GM12892 (cell line): Measurements from ENCODE around the gene MRS2.
"Not testable (repeated sequence)": the region's sequence is repeated elsewhere in the genome, so short reads cannot be mapped to it uniquely, and the experiment has no call there.

ENCODE experiments used
- DNase-seq: peaks from one replicate; pipeline ENCODE4 v3.0.0; 2011; ENCODE audit not compliant: insufficient read length
- FAIRE-seq: peaks from 2 replicates; lab custom pipeline; 2011; peaks lifted over from hg19 to GRCh38; lab: Jason Lieb, UNC
- POLR2A ChIP-seq: IDR thresholded peaks from 2 replicates; pipeline ENCODE4 v1.6.1; 2011; ENCODE audit warnings: low read depth, low read length, control low read depth
- POLR2AphosphoS5 ChIP-seq: IDR thresholded peaks from 2 replicates; pipeline ENCODE4 v1.6.1; 2011; ENCODE audit warnings: low read depth, low read length, control low read depth
- TAF1 ChIP-seq: IDR thresholded peaks from 2 replicates; pipeline ENCODE4 v1.6.1; 2011; ENCODE audit warnings: low read depth, mild to moderate bottlenecking, control low read depth, low read length, borderline replicate concordance

MRS2 gene

GRCh38 chr6:24374612-24375011, 28.1 kb upstream of the MRS2 start:
- no peak for FAIRE-seq

DNA sequence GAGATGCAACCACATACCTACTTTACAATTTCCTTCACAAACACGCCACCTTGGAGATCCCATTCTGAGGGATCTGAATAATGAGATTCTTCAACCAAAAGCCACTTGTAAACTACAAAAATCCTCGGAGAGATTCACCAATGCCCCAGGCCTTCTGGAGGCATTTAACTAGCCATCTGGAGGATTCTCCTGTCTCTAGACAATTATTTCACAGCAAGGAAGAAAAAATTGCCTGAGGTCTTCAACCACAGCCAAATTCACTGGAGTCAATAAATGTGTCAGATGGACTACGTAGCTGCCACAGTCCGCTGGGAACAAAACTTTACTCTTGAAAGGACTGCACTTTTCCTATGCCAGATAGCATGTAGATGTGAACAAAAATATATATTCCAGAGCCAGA, 25.9 kb upstream of the MRS2 start:
- FAIRE-seq (no peak), DNase-seq (no peak)
- no peak for TF ChIP-seq TAF1
- no peak for TF ChIP-seq POLR2A

More at GRCh38 chr6:24374612-24375011, 28.1 kb upstream of the MRS2 start:
- DNase-seq: no peak
- TF ChIP-seq POLR2A (no peak), TAF1 (no peak), POLR2AphosphoS5 (no peak)

DNA sequence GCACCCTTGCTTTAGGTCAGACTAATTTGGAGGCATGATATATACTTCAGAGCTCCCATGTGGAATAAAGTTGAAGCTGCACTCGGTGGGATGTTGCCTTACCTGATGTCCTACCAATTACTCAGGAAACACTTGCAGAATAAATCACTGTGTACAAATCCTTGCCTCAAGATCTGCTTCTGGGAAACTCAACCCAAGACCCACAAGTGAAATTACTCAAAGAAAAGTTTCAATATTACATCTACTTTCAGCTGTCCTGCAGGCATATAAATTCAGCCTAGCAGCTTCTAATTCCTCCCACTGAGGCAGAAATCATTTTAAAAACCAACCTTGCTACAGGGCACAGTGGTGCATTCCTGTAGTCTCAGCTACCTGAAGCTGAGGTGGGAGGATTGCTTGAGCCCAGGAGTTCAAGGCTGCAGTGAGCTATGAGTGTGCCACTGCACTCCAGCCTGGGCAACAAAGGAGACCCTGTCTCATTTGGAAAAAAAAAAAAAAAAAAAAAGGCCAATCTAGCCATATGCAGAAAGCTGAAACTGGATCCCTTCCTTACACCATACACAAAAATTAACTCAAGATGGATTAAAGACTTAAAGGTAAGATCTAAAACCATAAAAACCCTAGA, 24.2 kb upstream of the MRS2 start:
- FAIRE-seq (no peak), DNase-seq (no peak)
- TF ChIP-seq POLR2AphosphoS5: no peak
- no peak for TF ChIP-seq POLR2A
- no peak for TF ChIP-seq TAF1

DNA sequence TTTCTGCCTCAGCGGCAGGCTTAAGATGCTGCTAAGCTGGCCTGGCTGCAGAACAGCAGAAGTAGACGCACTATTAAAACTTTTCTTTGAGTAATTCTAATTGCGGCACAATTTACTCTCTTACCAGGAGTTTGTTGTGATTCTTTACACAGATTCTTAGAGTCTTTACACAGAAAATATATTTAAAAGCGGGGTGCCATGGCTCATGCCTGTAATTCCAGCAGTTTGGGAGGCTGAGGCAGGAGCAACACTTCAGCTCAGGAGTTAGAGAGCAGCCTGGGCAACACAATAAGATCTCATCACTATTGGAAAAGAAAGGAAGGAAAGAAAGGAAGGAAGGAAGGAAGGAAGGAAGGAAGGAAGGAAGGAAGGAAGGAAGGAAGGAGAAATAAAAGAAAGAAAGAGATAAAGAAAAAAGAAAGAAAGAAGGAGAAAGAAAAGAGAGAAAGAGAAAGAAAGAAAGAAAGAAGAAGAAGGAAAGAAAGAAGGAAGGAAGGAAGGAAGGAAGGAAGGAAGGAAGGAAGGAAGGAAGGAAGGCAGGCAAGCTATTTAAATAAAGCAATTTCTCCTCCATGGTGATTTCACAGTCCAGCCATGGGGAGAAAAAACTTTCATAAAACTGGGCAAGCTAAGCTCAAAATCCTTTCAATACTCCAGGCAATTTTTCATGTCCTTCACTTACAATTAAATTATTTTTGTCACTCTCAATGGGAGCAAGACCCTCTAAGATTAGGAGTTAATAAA, 21.1 kb upstream of the MRS2 start:
- no peak for DNase-seq
- TF ChIP-seq TAF1 (no peak), POLR2AphosphoS5 (no peak), POLR2A (no peak)
- FAIRE-seq: no peak

DNA sequence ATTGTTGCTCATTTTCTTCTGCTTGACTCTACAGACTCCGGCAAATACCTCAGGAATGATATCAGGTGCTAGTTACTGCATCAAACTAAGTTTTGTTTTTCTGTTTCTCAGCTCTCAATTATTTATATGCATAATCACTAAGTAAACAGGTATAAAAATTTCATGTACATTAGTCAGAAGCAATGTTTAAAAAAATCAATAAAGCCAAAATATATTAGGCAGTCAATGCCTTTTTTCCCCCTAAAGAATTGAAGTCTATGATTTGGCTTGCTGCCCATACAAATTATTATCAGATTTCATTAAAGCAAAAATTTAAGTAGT, 20.6 kb upstream of the MRS2 start:
- TF ChIP-seq POLR2A (no peak), POLR2AphosphoS5 (no peak), TAF1 (no peak)

DNA sequence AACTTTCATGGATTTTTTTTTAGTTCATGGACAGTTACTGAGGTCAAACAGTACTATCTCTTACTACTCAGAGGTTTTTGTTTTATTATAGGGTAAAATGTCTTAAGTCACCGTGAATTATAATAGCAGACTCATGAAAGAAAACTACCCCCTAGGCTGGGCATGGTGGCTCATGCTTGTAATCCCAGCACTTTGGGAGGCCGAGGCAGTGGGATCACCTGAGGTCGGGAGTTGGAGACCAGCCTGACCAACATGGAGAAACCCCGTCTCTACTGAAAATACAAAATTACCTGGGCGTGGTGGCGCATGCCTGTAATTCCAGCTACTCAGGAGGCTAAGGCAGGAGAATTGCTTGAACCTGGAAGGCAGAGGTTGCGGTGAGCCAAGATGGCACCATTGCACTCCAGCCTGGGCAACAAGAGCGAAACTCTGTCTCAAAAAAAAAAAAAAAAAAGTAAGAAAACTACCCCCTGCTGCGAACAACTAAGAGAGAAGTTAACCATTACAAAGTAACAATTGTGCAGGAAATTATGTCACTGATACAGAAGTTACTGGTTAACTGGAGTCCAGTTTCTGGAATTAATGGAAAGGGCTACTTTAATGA, 19.7 kb upstream of the MRS2 start:
- not testable (repeated sequence) for DNase-seq, FAIRE-seq

More for the DNA sequence above, 20.6 kb upstream of the MRS2 start:
- FAIRE-seq: no peak
- DNase-seq: no peak

DNA sequence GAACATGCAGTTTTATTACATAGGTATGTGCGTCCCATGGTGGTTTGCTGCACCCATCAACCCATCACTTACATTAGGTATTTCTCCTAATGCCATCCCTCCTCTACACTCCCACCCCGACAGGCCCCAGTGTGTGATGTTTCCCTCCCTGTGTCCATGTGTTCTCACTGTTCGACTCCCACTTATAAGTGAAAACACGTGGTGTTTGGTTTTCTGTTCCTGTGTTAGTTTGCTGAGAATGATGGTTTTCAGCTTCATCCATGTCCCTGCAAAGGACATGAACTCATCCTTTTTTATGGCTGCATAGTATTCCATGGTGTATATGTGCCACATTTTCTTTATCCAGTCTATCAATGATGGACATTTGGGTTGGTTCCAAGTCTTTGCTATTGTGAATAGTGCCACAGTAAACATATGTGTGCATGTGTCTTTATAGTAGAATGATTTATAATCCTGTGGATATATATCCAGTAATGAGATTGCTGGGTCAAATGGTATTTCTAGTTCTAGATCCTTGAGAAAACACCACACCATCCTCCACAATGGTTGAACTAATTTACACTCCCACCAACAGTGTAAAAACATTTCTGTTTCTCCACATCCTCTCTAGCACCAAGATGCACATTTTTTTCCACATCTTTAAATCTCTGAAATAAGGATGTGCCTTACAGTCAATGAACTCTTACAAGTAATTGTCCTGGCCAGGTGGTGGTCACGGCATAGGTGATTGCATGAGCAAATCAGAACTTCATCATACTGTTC, 18.2 kb upstream of the MRS2 start:
- not testable (repeated sequence) for DNase-seq, FAIRE-seq

DNA sequence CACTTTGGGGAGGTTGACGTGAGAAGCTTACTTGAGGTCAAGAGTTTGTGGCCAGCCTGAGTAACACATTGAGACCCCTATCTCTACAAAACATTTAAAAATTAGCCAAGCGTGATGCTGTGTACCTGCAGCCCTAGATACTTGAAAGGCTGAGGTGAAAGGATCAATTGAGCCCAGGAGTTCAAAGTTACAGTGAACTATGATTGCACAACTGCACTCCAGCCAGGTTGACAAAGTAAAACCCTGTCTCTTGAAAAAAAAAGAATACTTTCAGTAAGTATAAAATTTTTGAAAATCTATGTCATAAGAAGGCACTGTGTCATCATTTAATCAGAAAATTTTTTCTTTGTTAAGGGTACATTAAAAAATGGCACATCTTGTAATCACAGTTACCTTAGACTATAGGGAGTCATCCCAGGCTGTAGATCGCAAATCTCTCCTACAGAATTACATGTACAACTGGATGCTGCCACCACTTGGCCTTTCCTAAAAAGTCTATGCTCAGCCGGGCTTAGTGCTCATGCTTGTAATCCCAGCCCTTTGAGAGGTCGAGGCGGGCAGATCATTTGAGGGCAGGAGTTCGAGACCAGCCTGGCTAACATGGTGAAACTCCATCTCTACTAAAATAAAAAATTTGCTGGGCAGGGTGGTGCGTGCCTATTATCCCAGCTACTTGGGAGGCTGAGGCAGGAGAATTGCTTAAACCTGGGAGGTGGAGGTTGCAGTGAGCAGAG, 17.0 kb upstream of the MRS2 start:
- TF ChIP-seq TAF1 (no peak), POLR2A (no peak), POLR2AphosphoS5 (no peak)
- no peak for FAIRE-seq

GRCh38 chr6:24387818-24388217, 14.9 kb upstream of the MRS2 start:
- FAIRE-seq (no peak), DNase-seq (no peak)
- no peak for TF ChIP-seq POLR2A
- TF ChIP-seq TAF1: no peak
- TF ChIP-seq POLR2AphosphoS5: no peak

More for the DNA sequence above, 17.0 kb upstream of the MRS2 start:
- no peak for DNase-seq

DNA sequence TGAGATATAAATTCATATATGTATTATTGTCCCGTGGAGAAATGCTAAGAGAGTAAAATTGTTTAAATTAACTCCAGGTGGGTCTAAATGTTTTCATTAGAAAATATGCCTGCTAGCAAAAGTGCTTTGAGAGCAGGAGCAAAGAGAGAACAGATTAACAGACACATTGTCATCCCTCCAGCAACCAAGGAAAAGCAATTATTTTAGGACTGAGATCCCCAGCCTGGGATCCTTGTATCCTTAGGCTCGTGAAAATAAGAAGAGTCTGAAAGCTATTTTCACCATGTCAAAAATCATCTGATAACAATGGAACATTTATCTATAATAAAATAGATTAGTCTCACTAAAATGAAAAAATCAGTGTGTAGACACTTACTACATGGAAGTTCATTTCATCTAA, 11.5 kb upstream of the MRS2 start:
- DNase-seq (no peak), FAIRE-seq (no peak)
- TF ChIP-seq TAF1 (no peak), POLR2AphosphoS5 (no peak), POLR2A (no peak)

DNA sequence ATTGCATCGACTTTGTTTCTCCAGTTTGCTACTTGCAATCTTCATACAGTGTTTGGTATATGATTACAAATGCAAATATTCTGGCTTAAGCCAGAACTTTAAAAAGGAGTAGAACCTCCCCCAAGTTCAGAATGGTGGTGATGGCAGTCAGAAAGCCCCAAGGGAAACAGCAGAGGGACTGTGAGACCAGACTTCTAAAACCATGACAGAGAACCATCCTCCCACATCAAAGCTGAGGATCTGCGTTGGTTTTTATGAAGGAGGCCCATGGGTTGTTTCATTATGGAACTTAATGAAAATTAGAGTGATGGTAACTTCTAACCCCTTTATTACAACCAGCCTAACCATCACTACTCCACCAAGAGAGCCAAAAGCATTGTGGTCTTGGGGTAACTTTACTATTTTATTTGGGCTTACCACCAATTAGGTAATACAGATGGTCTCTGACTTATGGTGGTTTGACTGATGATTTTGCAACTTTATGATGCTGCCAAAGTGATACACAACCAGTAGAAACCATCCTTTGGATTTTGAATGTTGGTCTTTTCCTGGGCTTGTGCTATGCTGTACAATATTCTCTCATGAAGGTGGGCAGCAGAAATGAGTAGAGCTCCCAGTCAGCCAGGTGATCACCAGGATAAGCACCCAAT, 10.9 kb upstream of the MRS2 start:
- DNase-seq: no peak
- FAIRE-seq: no peak
- TF ChIP-seq TAF1 (no peak), POLR2AphosphoS5 (no peak), POLR2A (no peak)
